GM19035 (cell line): ENCODE data around the gene MGRN1.

Experiments used
- ATAC-seq: cut with Tn5 transposase; IDR thresholded peaks from one replicate; pipeline ENCODE4 v1.9.1; 2021; ENCODE audit not compliant: unreplicated experiment

Gene MGRN1

GRCh38 chr16:4673387-4674046, 48.9 kb downstream of the MGRN1 start:
- ATAC-seq, result no peak

GRCh38 chr16:4674926-4675530, 50.4 kb downstream of the MGRN1 start:
- no peak for ATAC-seq

DNA sequence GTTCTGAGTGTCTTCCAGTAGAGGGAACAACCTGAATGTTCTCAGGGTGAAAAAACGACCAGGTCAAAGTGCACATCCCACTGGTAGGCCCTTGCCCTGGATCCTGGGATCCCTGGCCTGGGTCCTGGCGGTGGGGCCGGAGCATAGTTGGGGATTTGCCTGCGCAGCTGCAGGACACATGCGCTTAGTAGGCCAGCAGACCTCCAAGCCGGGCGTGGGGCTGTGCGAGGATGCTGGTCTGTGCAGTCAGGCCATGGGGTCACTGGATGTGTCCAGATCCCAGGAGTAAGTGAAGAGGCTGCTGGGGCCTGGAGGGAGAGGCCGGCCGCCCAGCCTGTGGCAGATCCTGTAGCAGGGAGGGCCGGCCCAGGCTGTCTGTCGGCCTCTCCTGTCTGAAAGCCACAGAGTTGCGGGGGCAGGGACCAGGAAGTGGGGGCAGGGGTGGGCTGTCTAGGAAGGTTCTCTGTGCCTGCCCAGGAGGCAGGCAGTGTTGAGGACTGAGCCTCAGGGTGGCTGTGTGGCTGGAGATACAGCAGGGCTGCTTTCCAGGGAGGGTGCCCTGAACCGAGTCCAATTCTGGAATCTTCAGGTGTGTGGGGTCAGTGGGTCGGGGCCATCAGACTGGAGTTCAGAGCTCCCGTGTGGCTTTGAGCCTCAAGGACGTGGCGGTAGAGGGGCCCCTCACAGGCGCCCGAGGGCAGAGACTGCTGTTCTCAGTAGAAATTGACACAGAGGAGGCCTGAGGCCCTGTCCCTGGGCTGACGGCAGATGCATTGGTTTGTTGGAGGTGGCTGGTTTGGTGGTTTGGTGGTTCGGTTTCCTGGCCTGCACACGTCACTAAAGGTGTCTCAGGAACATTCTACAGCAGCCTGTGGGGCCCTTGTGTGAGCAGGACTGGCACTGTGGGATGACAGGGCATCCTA, 51.5 kb downstream of the MGRN1 start:
- ATAC-seq, result no peak

GRCh38 chr16:4676831-4677230, 52.2 kb downstream of the MGRN1 start:
- ATAC-seq, result no peak

GRCh38 chr16:4677390-4677789, 52.8 kb downstream of the MGRN1 start:
- ATAC-seq, result no peak

GRCh38 chr16:4677994-4678393, 53.4 kb downstream of the MGRN1 start:
- no peak for ATAC-seq

DNA sequence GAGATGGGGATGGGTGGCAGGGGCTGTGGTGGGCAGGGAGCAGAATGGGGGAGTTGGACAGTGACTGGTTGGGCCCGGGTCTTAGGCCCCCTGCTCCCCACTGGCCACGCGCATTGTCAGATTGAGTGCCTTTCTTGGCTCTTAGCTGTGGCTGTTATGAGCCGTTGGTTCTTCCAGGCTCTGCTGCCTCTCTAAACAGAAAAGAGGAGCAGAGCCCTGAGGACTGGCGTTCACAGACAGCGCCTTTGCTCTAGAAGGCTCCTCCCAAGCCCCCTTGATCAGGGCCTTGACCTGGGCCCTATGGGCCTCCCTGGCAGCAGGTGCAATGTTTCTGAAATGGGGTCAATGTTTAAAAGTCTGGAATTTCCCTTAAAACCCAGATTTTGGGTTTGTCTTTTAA, 54.0 kb downstream of the MGRN1 start:
- no peak for ATAC-seq

DNA sequence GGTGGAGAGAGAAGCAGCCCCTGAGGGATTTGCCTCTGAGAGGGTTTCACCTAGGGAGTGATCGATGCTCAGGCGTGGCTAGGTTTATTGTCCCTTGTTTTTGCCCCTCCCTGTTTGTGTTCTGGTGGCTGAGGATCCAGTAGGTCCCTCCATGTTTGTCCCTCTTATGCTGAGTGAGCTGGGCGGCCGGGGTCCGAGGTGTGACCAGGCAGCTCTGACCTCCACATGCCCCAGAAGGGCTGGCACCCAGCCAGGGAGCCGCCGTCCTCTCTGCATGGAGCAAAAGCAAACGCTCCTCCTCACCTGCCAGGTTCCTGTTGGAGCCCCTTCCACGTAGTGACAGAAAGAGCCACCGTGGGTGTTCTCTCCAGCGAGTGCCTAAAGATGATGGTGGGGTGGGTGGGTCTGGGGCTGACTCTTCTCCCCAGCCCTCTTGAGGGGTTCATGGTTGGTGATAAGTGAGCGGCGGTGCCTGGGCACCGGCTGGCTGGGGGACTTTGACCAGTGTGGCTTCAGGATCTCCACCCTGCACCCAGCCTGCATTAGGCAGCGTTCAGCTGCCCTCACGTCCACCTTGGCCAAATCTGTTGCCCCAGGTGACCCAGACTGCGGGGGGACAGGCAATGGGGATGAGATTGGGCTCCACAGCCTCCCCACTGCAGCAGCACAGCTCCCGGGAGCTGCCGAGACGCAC, 54.7 kb downstream of the MGRN1 start:
- ATAC-seq, result no peak

DNA sequence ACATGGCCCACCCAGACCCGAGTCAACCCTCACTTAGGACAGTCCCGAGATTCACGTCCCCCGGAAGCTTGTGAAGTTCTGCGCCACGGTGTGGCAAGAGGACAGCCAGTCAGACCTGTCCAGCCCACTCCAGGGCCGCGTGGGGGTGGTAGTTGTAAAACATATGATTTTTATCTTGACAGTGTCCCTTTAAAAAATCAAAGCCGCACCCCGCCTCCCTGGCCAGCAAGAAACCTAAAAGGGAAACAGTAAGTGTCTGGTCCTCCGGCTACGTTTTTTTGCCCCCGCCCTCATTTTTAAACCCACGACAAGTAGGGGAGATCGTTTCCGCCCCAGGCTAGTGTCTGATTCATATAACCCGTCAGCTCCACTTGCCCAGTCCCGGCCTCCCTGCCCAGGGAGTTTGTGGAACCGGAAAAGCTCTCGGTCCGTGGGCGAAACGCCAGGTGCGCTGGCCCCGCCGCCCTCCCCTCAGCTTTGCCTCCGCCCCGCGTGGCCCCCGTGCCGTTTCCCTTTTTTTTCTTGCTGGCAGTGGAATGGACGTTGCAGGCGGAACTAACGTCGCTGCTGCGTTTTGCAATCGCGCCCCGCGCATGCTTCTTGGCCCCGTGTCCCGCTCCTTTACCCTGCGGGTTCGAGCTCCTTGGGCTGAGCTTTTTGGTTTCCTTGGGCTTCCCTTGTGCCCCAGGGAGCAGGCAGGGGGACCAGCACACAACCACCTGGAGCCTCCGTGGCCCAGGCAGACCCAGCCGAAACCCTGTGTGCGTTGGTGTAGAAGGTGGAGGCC, 55.4 kb downstream of the MGRN1 start:
- ATAC-seq, result no peak

DNA sequence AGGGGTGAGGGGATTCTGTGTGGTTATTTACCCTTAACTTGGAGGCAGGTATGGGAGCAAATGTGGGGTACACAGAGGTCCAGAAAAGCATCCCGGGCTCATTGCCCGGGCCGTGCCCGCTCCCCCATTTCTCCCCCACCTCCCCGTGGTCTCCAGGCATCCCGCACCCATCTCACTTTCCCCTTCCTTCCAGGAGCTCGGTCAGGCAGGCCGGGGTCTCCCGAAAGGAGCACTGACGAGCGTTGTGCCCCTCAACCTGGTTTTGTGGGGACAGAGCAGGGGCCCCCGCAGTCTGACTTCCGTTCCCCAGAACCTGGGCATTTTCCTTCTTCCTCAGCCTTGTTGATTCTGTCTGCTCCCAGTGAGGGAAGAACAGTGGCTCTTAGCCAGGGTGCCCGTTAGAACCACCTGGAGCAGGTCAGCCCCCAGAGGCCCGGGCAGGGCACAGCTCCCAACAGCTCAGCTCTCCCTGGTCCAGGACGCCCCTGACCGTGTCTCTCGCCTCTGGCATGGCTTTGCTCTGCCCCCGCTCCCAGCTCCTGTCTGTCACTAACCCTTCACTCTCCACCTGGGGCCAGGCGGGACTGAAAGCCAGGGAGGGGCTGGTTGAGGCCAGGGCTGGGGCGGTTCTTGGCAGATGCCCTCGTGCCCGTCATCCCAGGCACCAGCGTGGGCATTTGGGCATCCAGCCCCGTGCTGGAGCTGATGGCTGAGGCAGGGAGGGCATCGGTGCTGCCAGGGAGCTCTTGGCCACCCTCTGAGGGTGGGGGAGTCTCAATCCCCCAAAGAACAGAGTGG, 56.2 kb downstream of the MGRN1 start:
- ATAC-seq, result no peak

DNA sequence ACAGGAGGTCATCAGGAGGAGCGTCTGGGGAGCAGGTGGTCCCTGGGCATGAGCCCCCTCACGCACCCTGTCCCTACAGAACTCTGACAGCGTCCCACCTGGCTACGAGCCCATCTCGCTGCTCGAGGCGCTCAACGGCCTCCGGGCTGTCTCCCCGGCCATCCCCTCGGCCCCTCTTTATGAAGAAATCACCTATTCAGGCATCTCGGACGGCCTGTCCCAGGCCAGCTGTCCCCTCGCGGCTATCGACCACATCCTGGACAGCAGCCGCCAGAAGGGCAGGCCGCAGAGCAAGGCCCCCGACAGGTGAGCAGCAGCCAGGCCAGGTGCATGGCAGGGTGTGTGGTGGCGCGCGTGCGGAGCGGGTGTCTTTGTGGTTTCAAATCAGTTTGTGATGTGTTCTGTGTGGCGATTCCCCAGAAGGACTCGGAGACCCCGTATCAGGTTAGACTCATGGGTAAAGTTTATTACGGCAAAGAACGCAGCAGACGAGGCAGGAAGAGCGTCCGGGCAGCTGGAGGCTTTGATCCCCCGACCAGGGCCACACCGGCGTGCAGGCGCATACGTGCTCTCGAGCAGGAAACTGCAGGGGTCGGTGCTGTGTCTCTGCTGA, 57.0 kb downstream of the MGRN1 start:
- ATAC-seq, result no peak

- ATAC-seq, result no peak
Measured at GRCh38 chr16:4682084-4682591, 57.5 kb downstream of the MGRN1 start.

GRCh38 chr16:4682616-4683254, 58.1 kb downstream of the MGRN1 start:
- no peak for ATAC-seq

DNA sequence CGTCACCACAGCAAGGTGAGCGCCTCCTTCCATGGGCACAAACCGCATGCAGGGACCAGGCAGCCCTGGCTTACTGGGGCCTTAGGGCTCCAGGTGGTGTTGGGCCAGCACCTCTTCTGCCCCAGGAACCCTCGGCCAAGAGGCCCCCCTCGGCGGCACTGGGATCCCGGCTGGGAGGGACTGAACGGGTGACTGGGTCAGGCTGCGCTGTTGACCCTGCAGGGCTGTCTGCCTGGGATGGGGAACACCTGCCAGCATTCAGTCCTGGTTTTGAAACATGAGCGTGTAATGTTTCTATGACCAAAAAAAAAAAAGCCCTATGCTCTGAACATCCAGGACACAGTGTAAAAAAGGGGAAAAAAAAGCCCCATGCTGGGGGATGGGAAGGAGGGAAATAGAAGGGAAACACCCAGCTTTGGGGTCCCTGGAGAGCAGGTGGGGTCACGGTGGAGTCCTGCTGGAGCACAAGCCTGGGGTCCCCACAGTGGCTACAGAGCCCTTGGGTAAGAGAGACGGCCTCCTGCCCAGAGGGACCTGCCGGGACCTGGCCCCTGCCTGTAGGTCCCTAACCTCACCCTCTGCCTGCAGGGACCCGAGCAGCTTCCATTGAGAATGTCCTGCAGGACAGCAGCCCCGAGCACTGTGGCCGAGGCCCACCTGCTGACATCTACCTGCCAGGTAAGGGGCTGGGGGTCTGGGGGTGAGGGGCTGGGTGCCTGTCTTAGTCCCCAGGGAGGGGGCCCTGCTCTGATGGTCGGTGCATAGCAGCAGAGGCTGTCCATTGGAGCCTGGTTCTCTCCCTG, 58.8 kb downstream of the MGRN1 start:
- ATAC-seq, result no peak

- no peak for ATAC-seq
Measured at GRCh38 chr16:4684058-4684715, 59.6 kb downstream of the MGRN1 start.

GRCh38 chr16:4684763-4685162, 60.1 kb downstream of the MGRN1 start:
- no peak for ATAC-seq

DNA sequence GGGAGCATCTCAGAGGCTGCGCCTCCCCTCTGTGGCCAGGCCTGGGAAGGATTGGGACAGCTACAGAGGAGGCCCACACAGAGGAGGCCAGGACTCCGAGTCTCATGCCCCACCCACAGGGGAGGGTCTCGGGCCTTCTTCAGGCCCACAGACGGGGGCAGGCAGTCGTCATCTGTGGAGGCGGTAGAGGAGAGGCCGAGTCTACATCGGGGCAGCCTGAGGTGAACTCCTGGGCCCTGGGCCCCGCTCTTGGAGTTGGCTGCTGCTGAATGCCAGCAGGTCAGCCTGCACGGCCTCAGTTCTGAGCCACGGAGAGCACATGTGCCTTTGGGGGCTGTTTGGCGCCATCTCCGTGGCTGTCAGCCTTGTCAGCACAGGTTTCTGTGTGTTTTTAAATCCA, 60.7 kb downstream of the MGRN1 start:
- no peak for ATAC-seq
